HG03108 (cell line): ENCODE results near the gene MAD1L1.
A peak's percentile ranks its signal among the peaks of the same experiment; 100 is the strongest.

Source experiments
- ATAC-seq: cut with Tn5 transposase; IDR thresholded peaks from one replicate; pipeline ENCODE4 v1.9.1; 2021; ENCODE audit warnings: moderate library complexity; ENCODE audit not compliant: unreplicated experiment

MAD1L1 gene

GRCh38 chr7:1923409-1924257, 309.1 kb downstream of the MAD1L1 start:
- no peak for ATAC-seq

- no peak for ATAC-seq
Observed at GRCh38 chr7:1922870-1923236, 309.9 kb downstream of the MAD1L1 start.

- no peak for ATAC-seq
Observed at GRCh38 chr7:1922071-1922869, 310.5 kb downstream of the MAD1L1 start.

GRCh38 chr7:1920881-1921280, 311.9 kb downstream of the MAD1L1 start:
- ATAC-seq = no peak

GRCh38 chr7:1920266-1920681, 312.5 kb downstream of the MAD1L1 start:
- ATAC-seq = peak; percentile 51

- no peak for ATAC-seq
Observed at GRCh38 chr7:1919539-1920265, 313.0 kb downstream of the MAD1L1 start.

GRCh38 chr7:1918881-1919525, 313.7 kb downstream of the MAD1L1 start:
- no peak for ATAC-seq

GRCh38 chr7:1918063-1918645, 314.6 kb downstream of the MAD1L1 start:
- ATAC-seq = no peak

- no peak for ATAC-seq
Observed at GRCh38 chr7:1917221-1918062, 315.3 kb downstream of the MAD1L1 start.

- ATAC-seq = no peak
Observed at GRCh38 chr7:1916601-1916970, 316.2 kb downstream of the MAD1L1 start.

GRCh38 chr7:1915956-1916600, 316.7 kb downstream of the MAD1L1 start:
- no peak for ATAC-seq

- no peak for ATAC-seq
Observed at GRCh38 chr7:1915326-1915725, 317.4 kb downstream of the MAD1L1 start.

- ATAC-seq = no peak
Observed at GRCh38 chr7:1914743-1915142, 318.0 kb downstream of the MAD1L1 start.

GRCh38 chr7:1914321-1914720, 318.4 kb downstream of the MAD1L1 start:
- no peak for ATAC-seq

GRCh38 chr7:1913466-1914282, 319.1 kb downstream of the MAD1L1 start:
- ATAC-seq = no peak

- no peak for ATAC-seq
Observed at GRCh38 chr7:1912593-1913465, 319.9 kb downstream of the MAD1L1 start.

- no peak for ATAC-seq
Observed at GRCh38 chr7:1911571-1911970, 321.2 kb downstream of the MAD1L1 start.
